HepG2 (cell line): ENCODE measurements around the gene PCNA. TPM values are rescaled to one million over a fixed set of nuclear protein-coding genes. Genes with fewer than 3 reads are reported as not detected.

ENCODE experiments used
- CENPX ChIP-seq: sonication (generic); formaldehyde crosslinking; IDR thresholded peaks from 2 replicates; pipeline ENCODE4 v1.9.0; 2021; ENCODE audit warnings: mild to moderate bottlenecking, missing genetic modification reagents, moderate library complexity
- FLYWCH1 ChIP-seq: sonication (generic); formaldehyde crosslinking; IDR thresholded peaks from 2 replicates; pipeline ENCODE4 v1.8.1; 2023; ENCODE audit warnings: mild to moderate bottlenecking, missing genetic modification reagents
- FOXA1 ChIP-seq, 2 experiments: fragments of 450-650 bp in 1 of 2; sonication (generic) in 1 of 2; formaldehyde crosslinking in 1 of 2; IDR thresholded peaks; 2 replicates each; pipeline versions ENCODE4 v1.4.0 to v1.6.1; 2016 to 2020; ENCODE audit warnings: missing genetic modification reagents in 1 of 2
- MAF1 ChIP-seq: sonication (generic); formaldehyde crosslinking; IDR thresholded peaks from 2 replicates; pipeline ENCODE4 v1.5.0; 2020; ENCODE audit warnings: missing genetic modification reagents, borderline replicate concordance
- MYNN ChIP-seq: sonication (generic); formaldehyde crosslinking; IDR thresholded peaks from 2 replicates; pipeline ENCODE4 v1.4.0; 2020; ENCODE audit warnings: mild to moderate bottlenecking, low read depth, missing genetic modification reagents
- POLR2G ChIP-seq: fragments of 200-400 bp; formaldehyde crosslinking; IDR thresholded peaks from 2 replicates; pipeline ENCODE4 v1.6.1; 2018; ENCODE audit warnings: mild to moderate bottlenecking, low read depth, low read length, moderate library complexity
- RBAK ChIP-seq: sonication (generic); formaldehyde crosslinking; IDR thresholded peaks from 2 replicates; pipeline ENCODE4 v1.5.1; 2020; ENCODE audit warnings: mild to moderate bottlenecking, missing genetic modification reagents
- RORA ChIP-seq: sonication (generic); formaldehyde crosslinking; IDR thresholded peaks from 2 replicates; pipeline ENCODE4 v1.5.0; 2020; ENCODE audit warnings: mild to moderate bottlenecking, missing genetic modification reagents, moderate library complexity
- ZNF256 ChIP-seq: sonication (generic); formaldehyde crosslinking; conservative IDR thresholded peaks from 2 replicates; pipeline ENCODE4 v1.4.0; 2020; ENCODE audit warnings: missing genetic modification reagents
- ZNF572 ChIP-seq: sonication (generic); formaldehyde crosslinking; IDR thresholded peaks from 2 replicates; pipeline ENCODE4 v1.5.1; 2020; ENCODE audit warnings: mild to moderate bottlenecking, missing genetic modification reagents
- ZNF615 ChIP-seq: sonication (generic); formaldehyde crosslinking; IDR thresholded peaks from 2 replicates; pipeline ENCODE4 v1.5.0; 2020; ENCODE audit warnings: mild to moderate bottlenecking, missing genetic modification reagents, borderline replicate concordance
- polyA plus RNA-seq, 8 experiments: library from polyadenylated mRNA; depleted of rRNA in 3 of 8; stranded (reverse) in 7 of 8; unstranded in 1 of 8; fragments of >200 nt; fragmentation: Illumina TruSeq in 4 of 8; extraction: Trizol in 4 of 8; gene quantifications; 2 replicates each; pipeline versions ENCODE4 v1.2.1 to v1.2.3, GENCODE V29; 2011 to 2016; ENCODE audit warnings: low read depth in 4 of 8, missing spikeins in 1 of 8, mixed read lengths in 1 of 8; ENCODE audit not compliant: insufficient read depth in 1 of 8
- total RNA-seq, 5 experiments: library from RNA; depleted of rRNA; stranded (reverse); fragments of >200 nt; fragmentation: Illumina TruSeq; extraction: Trizol; gene quantifications; 2 replicates each; pipeline ENCODE4 v1.2.3, GENCODE V29; 2016; ENCODE audit warnings: low read depth in 1 of 5
- TF ChIP-seq, protein P1 (sequence below): sonication (generic); formaldehyde crosslinking; IDR thresholded peaks from 2 replicates; pipeline ENCODE4 v1.4.0; 2020; ENCODE audit warnings: mild to moderate bottlenecking, missing genetic modification reagents, borderline replicate concordance
- TF ChIP-seq, protein P2 (sequence below): sonication (generic); formaldehyde crosslinking; IDR thresholded peaks from 2 replicates; pipeline ENCODE4 v1.4.0; 2020; ENCODE audit warnings: missing genetic modification reagents
- TF ChIP-seq, protein P3 (sequence below): sonication (generic); formaldehyde crosslinking; IDR thresholded peaks from 2 replicates; pipeline ENCODE4 v1.8.0; 2022; ENCODE audit warnings: missing genetic modification reagents, mild to moderate bottlenecking, moderate library complexity, borderline replicate concordance
- TF ChIP-seq, protein P4 (sequence below): sonication (generic); formaldehyde crosslinking; IDR thresholded peaks from 2 replicates; pipeline ENCODE4 v1.5.1; 2020; ENCODE audit warnings: mild to moderate bottlenecking, missing genetic modification reagents, moderate library complexity

PCNA gene
- total and polyA plus RNA-seq, 2 of the 13 experiments (the other 11 are each of a cell fraction or from before 2014, with no cell fraction given): 229 to 655 TPM

- TF ChIP-seq, protein P1, sequence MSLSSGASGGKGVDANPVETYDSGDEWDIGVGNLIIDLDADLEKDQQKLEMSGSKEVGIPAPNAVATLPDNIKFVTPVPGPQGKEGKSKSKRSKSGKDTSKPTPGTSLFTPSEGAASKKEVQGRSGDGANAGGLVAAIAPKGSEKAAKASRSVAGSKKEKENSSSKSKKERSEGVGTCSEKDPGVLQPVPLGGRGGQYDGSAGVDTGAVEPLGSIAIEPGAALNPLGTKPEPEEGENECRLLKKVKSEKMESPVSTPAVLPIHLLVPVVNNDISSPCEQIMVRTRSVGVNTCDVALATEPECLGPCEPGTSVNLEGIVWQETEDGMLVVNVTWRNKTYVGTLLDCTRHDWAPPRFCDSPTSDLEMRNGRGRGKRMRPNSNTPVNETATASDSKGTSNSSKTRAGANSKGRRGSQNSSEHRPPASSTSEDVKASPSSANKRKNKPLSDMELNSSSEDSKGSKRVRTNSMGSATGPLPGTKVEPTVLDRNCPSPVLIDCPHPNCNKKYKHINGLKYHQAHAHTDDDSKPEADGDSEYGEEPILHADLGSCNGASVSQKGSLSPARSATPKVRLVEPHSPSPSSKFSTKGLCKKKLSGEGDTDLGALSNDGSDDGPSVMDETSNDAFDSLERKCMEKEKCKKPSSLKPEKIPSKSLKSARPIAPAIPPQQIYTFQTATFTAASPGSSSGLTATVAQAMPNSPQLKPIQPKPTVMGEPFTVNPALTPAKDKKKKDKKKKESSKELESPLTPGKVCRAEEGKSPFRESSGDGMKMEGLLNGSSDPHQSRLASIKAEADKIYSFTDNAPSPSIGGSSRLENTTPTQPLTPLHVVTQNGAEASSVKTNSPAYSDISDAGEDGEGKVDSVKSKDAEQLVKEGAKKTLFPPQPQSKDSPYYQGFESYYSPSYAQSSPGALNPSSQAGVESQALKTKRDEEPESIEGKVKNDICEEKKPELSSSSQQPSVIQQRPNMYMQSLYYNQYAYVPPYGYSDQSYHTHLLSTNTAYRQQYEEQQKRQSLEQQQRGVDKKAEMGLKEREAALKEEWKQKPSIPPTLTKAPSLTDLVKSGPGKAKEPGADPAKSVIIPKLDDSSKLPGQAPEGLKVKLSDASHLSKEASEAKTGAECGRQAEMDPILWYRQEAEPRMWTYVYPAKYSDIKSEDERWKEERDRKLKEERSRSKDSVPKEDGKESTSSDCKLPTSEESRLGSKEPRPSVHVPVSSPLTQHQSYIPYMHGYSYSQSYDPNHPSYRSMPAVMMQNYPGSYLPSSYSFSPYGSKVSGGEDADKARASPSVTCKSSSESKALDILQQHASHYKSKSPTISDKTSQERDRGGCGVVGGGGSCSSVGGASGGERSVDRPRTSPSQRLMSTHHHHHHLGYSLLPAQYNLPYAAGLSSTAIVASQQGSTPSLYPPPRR (CRISPR knock-in tag): peak; percentile 13; the same call in 1 of the 2 replicates
- TF ChIP-seq MAF1 (no peak; the same call in 1 of the 2 replicates), FLYWCH1 (CRISPR knock-in tag) (no peak), RBAK (CRISPR knock-in tag) (no peak), ZNF256 (CRISPR knock-in tag) (peak; percentile 84; the same call in 1 of the 2 replicates), ZNF615 (no peak), MYNN (peak; percentile 50), POLR2G (peak; percentile 82), RORA (CRISPR knock-in tag) (no peak), ZNF572 (CRISPR knock-in tag) (no peak), FOXA1 (IDR thresholded peaks at IDR 0.05) (no peak), FOXA1 (CRISPR knock-in tag; IDR thresholded peaks at IDR 0.05) (peak; percentile 17; the same call in 1 of the 2 replicates), CENPX (CRISPR knock-in tag) (no peak)
- TF ChIP-seq, protein P2, sequence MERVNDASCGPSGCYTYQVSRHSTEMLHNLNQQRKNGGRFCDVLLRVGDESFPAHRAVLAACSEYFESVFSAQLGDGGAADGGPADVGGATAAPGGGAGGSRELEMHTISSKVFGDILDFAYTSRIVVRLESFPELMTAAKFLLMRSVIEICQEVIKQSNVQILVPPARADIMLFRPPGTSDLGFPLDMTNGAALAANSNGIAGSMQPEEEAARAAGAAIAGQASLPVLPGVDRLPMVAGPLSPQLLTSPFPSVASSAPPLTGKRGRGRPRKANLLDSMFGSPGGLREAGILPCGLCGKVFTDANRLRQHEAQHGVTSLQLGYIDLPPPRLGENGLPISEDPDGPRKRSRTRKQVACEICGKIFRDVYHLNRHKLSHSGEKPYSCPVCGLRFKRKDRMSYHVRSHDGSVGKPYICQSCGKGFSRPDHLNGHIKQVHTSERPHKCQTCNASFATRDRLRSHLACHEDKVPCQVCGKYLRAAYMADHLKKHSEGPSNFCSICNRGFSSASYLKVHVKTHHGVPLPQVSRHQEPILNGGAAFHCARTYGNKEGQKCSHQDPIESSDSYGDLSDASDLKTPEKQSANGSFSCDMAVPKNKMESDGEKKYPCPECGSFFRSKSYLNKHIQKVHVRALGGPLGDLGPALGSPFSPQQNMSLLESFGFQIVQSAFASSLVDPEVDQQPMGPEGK: peak; percentile 43
- TF ChIP-seq, protein P3, sequence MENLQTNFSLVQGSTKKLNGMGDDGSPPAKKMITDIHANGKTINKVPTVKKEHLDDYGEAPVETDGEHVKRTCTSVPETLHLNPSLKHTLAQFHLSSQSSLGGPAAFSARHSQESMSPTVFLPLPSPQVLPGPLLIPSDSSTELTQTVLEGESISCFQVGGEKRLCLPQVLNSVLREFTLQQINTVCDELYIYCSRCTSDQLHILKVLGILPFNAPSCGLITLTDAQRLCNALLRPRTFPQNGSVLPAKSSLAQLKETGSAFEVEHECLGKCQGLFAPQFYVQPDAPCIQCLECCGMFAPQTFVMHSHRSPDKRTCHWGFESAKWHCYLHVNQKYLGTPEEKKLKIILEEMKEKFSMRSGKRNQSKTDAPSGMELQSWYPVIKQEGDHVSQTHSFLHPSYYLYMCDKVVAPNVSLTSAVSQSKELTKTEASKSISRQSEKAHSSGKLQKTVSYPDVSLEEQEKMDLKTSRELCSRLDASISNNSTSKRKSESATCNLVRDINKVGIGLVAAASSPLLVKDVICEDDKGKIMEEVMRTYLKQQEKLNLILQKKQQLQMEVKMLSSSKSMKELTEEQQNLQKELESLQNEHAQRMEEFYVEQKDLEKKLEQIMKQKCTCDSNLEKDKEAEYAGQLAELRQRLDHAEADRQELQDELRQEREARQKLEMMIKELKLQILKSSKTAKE: no peak; the same call in 1 of the 2 replicates
- TF ChIP-seq, protein P4, sequence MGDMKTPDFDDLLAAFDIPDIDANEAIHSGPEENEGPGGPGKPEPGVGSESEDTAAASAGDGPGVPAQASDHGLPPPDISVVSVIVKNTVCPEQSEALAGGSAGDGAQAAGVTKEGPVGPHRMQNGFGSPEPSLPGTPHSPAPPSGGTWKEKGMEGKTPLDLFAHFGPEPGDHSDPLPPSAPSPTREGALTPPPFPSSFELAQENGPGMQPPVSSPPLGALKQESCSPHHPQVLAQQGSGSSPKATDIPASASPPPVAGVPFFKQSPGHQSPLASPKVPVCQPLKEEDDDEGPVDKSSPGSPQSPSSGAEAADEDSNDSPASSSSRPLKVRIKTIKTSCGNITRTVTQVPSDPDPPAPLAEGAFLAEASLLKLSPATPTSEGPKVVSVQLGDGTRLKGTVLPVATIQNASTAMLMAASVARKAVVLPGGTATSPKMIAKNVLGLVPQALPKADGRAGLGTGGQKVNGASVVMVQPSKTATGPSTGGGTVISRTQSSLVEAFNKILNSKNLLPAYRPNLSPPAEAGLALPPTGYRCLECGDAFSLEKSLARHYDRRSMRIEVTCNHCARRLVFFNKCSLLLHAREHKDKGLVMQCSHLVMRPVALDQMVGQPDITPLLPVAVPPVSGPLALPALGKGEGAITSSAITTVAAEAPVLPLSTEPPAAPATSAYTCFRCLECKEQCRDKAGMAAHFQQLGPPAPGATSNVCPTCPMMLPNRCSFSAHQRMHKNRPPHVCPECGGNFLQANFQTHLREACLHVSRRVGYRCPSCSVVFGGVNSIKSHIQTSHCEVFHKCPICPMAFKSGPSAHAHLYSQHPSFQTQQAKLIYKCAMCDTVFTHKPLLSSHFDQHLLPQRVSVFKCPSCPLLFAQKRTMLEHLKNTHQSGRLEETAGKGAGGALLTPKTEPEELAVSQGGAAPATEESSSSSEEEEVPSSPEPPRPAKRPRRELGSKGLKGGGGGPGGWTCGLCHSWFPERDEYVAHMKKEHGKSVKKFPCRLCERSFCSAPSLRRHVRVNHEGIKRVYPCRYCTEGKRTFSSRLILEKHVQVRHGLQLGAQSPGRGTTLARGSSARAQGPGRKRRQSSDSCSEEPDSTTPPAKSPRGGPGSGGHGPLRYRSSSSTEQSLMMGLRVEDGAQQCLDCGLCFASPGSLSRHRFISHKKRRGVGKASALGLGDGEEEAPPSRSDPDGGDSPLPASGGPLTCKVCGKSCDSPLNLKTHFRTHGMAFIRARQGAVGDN (CRISPR knock-in tag): peak; percentile 93
Observed at GRCh38 chr20:5126512-5127203, 6.9 kb upstream of the PCNA start, which contains the start of gene CDS2 (continued).
